GM12892 (cell line): Measurements from ENCODE around the gene ARL6IP1.
"Not testable (repeated sequence)": the region's sequence is repeated elsewhere in the genome, so short reads cannot be mapped to it uniquely, and the experiment has no call there.

Experiments
- DNase-seq: peaks from one replicate; pipeline ENCODE4 v3.0.0; 2011; ENCODE audit not compliant: insufficient read length
- FAIRE-seq: peaks from 2 replicates; lab custom pipeline; 2011; peaks lifted over from hg19 to GRCh38; lab: Jason Lieb, UNC

Gene ARL6IP1

GRCh38 chr16:18767217-18767616 is 34.1 kb downstream of the ARL6IP1 start:
- DNase-seq, result not testable (repeated sequence)
- FAIRE-seq, result peak; percentile 9

GRCh38 chr16:18762713-18763112 is 38.6 kb downstream of the ARL6IP1 start:
- DNase-seq, result not testable (repeated sequence)
- peak; percentile 83 for FAIRE-seq

- DNase-seq, result not testable (repeated sequence)
- peak; percentile 91 for FAIRE-seq
These were observed 41.5 kb downstream of the ARL6IP1 start for GRCh38 chr16:18759598-18760520.

- FAIRE-seq, result peak; percentile 75
- not testable (repeated sequence) for DNase-seq
These were observed 43.2 kb downstream of the ARL6IP1 start for GRCh38 chr16:18757960-18758660.

GRCh38 chr16:18756639-18757038 is 44.7 kb downstream of the ARL6IP1 start:
- not testable (repeated sequence) for DNase-seq, FAIRE-seq

GRCh38 chr16:18742870-18743269 is 58.5 kb downstream of the ARL6IP1 start:
- not testable (repeated sequence) for FAIRE-seq, DNase-seq
